A673 (cell line): ENCODE data around the gene TEX9.

Source experiments
- CTCF ChIP-seq: fragments of 300-800, 200-600 bp; sonication (generic); conservative IDR thresholded peaks from 2 replicates; pipeline ENCODE4 v1.5.1; 2017; ENCODE audit warnings: low read depth, mild to moderate bottlenecking, antibody characterized with exemption, low read length, moderate library complexity, mixed read lengths
- EZH2 ChIP-seq: fragments of 200-600 bp; sonication (generic); IDR thresholded peaks from 2 replicates; pipeline ENCODE4 v1.6.1; 2017; ENCODE audit warnings: borderline replicate concordance, low read depth, mild to moderate bottlenecking, mixed read lengths, antibody characterized with exemption, low read length; ENCODE audit not compliant: poor library complexity, severe bottlenecking

GRCh38 chr15:56432304-56432703 is 67.1 kb downstream of the TEX9 start:
- no peak for TF ChIP-seq CTCF
- TF ChIP-seq EZH2, result no peak
